ENCODE data around the gene OBSL1. TPM values are rescaled to one million over a fixed set of nuclear protein-coding genes. Genes with fewer than 3 reads are reported as not detected.

OBSL1 gene
- total and polyA plus RNA-seq, 2 donors (not counting 3 experiments of a cell fraction or from before 2014, with no cell fraction given), result 16.7 to 20.7 TPM

- no TSS peak for BruUV-seq (replicated peaks)
- H3K4me2 ChIP-seq (ENCODE audit: insufficient read depth, low read length), result no peak overlapping the region
- ChIA-PET CTCF (interaction anchor here (1.3 to 4.5 kb wide), 2 partner anchors 14 to 16 kb away, joined by 7 to 25 read pairs; no protein-coding TSS in a partner anchor), POLR2A (no interaction called here)
- no peak overlapping the region for H3K4me3 ChIP-seq (replicated peaks in 1 of 3; ENCODE audit: insufficient read depth in 1 of 3, low read depth in 1 of 3, low read length in 3 of 3)
- peaks cover 23% of the 10 kb centered on the region in 2 experiments for H3K27me3 ChIP-seq (ENCODE audit: control insufficient read depth in 2 of 2, insufficient read depth in 2 of 2, low read length in 2 of 2)
- DNase-seq (ENCODE audit: low read depth, low spot score) (no peak), FAIRE-seq (no peak)
- H2AFZ ChIP-seq (ENCODE audit: low read depth, low read length), result no peak overlapping the region
- no peaks in the 10 kb centered on the region for H3K9me3 ChIP-seq (replicated peaks; ENCODE audit: control insufficient read depth, insufficient read depth, low read length)
- H3K9me1 ChIP-seq (replicated peaks; ENCODE audit: control insufficient read depth, extremely low read depth, insufficient read depth, low read length), result no peaks in the 10 kb centered on the region
- H4K20me1 ChIP-seq (replicated peaks; ENCODE audit: control insufficient read depth, extremely low read depth, insufficient read depth, low read length), result no peaks in the 10 kb centered on the region
- no peak overlapping the region for H3K27ac ChIP-seq (ENCODE audit: insufficient read depth, low read depth, low read length)
- TF ChIP-seq MYC (IDR thresholded peaks at IDR 0.05; ENCODE audit: low read depth, low read length), result no peak
- TF ChIP-seq, protein P1, sequence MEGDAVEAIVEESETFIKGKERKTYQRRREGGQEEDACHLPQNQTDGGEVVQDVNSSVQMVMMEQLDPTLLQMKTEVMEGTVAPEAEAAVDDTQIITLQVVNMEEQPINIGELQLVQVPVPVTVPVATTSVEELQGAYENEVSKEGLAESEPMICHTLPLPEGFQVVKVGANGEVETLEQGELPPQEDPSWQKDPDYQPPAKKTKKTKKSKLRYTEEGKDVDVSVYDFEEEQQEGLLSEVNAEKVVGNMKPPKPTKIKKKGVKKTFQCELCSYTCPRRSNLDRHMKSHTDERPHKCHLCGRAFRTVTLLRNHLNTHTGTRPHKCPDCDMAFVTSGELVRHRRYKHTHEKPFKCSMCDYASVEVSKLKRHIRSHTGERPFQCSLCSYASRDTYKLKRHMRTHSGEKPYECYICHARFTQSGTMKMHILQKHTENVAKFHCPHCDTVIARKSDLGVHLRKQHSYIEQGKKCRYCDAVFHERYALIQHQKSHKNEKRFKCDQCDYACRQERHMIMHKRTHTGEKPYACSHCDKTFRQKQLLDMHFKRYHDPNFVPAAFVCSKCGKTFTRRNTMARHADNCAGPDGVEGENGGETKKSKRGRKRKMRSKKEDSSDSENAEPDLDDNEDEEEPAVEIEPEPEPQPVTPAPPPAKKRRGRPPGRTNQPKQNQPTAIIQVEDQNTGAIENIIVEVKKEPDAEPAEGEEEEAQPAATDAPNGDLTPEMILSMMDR (IDR thresholded peaks at IDR 0.05; ENCODE audit: extremely low read depth in 1 of 2, insufficient read depth in 1 of 2, low read depth in 1 of 2, low read length in 2 of 2), result no peak
- no peak for TF ChIP-seq MAX (IDR thresholded peaks at IDR 0.05; ENCODE audit: insufficient read depth, insufficient read length)
- TF ChIP-seq EZH2 (IDR thresholded peaks at IDR 0.05; ENCODE audit: borderline replicate concordance, low read depth, low read length, severe bottlenecking), result no peak
- no peak for TF ChIP-seq FOS (IDR thresholded peaks at IDR 0.05; ENCODE audit: borderline replicate concordance, insufficient read depth, low read length)
- no peak for TF ChIP-seq POLR2AphosphoS5 (IDR thresholded peaks at IDR 0.05; ENCODE audit: insufficient read depth, low read depth, low read length)
- no peak for TF ChIP-seq POLR2A (IDR thresholded peaks at IDR 0.05; ENCODE audit: low read depth, low read length)
- no peak for TF ChIP-seq GATA2 (IDR thresholded peaks at IDR 0.05; ENCODE audit: insufficient read depth, insufficient read length, low read depth, low read length)
- TF ChIP-seq JUN (IDR thresholded peaks at IDR 0.05; ENCODE audit: borderline replicate concordance, insufficient read depth, insufficient read length, low read depth), result no peak
- no peaks in the 10 kb centered on the region for H3K79me2 ChIP-seq (ENCODE audit: control insufficient read depth, insufficient read depth, low read length)
- dilution Hi-C loops (cut with MboI; ENCODE audit: extremely low pct_ligation_motif_present, low sequenced_read_pairs) (no loop called here), intact Hi-C loops (cut with micrococcal nuclease) (no loop called here)
- no peaks in the 10 kb centered on the region for H3K36me3 ChIP-seq (ENCODE audit: control insufficient read depth in 2 of 2, extremely low read depth in 1 of 2, insufficient read depth in 2 of 2, low read length in 2 of 2)
- H3K4me1 ChIP-seq (ENCODE audit: control insufficient read depth, extremely low read depth, insufficient read depth, low read length), result peaks cover 7% of the 10 kb centered on the region
- H3K9ac ChIP-seq (replicated peaks; ENCODE audit: extremely low read depth, insufficient read depth, low read length), result no peak overlapping the region
Observed at GRCh38 chr2:219544567-219544966, 26.8 kb downstream of the OBSL1 start.

Measured in endothelial cell of umbilical vein (primary cell).